B cell (primary cell): Measurements from ENCODE around the gene MRPL55. TPM values are rescaled to one million over a fixed set of nuclear protein-coding genes. Genes with fewer than 3 reads are reported as not detected.

Source experiments
- ATAC-seq: fragments of 200-7000 bp; cut with Tn5 transposase; one replicate; pipeline ENCODE4 v1.10.0; 2021; ENCODE audit warnings: low read depth, mild to moderate bottlenecking, moderate number of reproducible peaks, moderate library complexity
- CTCF ChIA-PET: fragments of 350-600 bp; sonication (Branson Sonifier 250); formaldehyde crosslinking; loops from one replicate; lab custom pipeline; 2021; ENCODE audit warnings: antibody characterized with exemption, inconsistent platforms; lab: Charles Lee
- POLR2A ChIA-PET: fragments of 350-600 bp; sonication (Branson Sonifier 250); formaldehyde crosslinking; loops from one replicate; lab custom pipeline; 2021; ENCODE audit warnings: antibody characterized with exemption; lab: Charles Lee
- DNase-seq: peaks from one replicate; pipeline ENCODE4 v3.0.0; 2013
- H2AFZ ChIP-seq: 2 replicates; pipeline ENCODE4 v1.6.1; 2012; ENCODE audit warnings: mild to moderate bottlenecking, low read depth, low read length; ENCODE audit not compliant: insufficient read depth, poor library complexity, severe bottlenecking
- H3K27ac ChIP-seq, 2 donors: 1 replicate in 1 of 2; 2 replicates in 1 of 2; pipeline ENCODE4 v1.5.1; 2012 to 2013; ENCODE audit warnings: low read length in 2 of 2, mild to moderate bottlenecking in 2 of 2, moderate library complexity in 1 of 2
- H3K27me3 ChIP-seq, 4 experiments: fragments of 200-600 bp in 1 of 4; sonication (generic) in 1 of 4; replicated peaks in 1 of 4; 1 replicate in 2 of 4; 2 replicates in 2 of 4; pipeline versions ENCODE4 v1.6.1 to v1.7.0; 2013 to 2016; ENCODE audit warnings: low read length in 3 of 4, mild to moderate bottlenecking in 2 of 4, mixed read lengths in 1 of 4, moderate library complexity in 1 of 4; ENCODE audit not compliant: insufficient read depth in 4 of 4, control insufficient read depth in 3 of 4; ENCODE audit errors: control extremely low read depth in 1 of 4
- H3K36me3 ChIP-seq, 2 experiments: replicated peaks in 1 of 2; 1 replicate in 1 of 2; 2 replicates in 1 of 2; pipeline versions ENCODE4 v1.6.1 to v1.7.1; 2013; ENCODE audit warnings: low read length in 1 of 2; ENCODE audit not compliant: insufficient read depth in 2 of 2, control insufficient read depth in 1 of 2; ENCODE audit errors: control extremely low read depth in 1 of 2, extremely low read depth in 1 of 2
- H3K4me1 ChIP-seq, 2 donors: fragments of 200-600 bp in 1 of 2; sonication (generic) in 1 of 2; 1 replicate in 1 of 2; 2 replicates in 1 of 2; pipeline versions ENCODE4 v1.5.1 to v1.6.1; 2013 to 2017; ENCODE audit warnings: low read length in 2 of 2; ENCODE audit not compliant: control insufficient read depth in 2 of 2, insufficient read depth in 2 of 2
- H3K4me2 ChIP-seq: replicated peaks from 2 replicates; pipeline ENCODE3; 2012; ENCODE audit warnings: mild to moderate bottlenecking, low read depth, low read length; ENCODE audit not compliant: poor library complexity, severe bottlenecking
- H3K4me3 ChIP-seq, 5 experiments: fragments of 200-600 bp in 1 of 5; sonication (generic) in 1 of 5; 1 replicate in 3 of 5; 2 replicates in 2 of 5; pipeline versions ENCODE4 v1.5.1 to v1.7.0; 2011 to 2016; ENCODE audit warnings: low read length in 4 of 5, mild to moderate bottlenecking in 4 of 5, low read depth in 2 of 5, control low read depth in 1 of 5, moderate library complexity in 1 of 5; ENCODE audit not compliant: insufficient read depth in 1 of 5; ENCODE audit errors: control extremely low read depth in 1 of 5, extremely low read depth in 1 of 5
- H3K79me2 ChIP-seq: fragments of 200-600 bp; sonication (generic); one replicate; pipeline ENCODE4 v1.6.0; 2016; ENCODE audit warnings: low read length; ENCODE audit not compliant: control insufficient read depth, insufficient read depth
- H3K9ac ChIP-seq: fragments of 200-600 bp; sonication (generic); 2 replicates; pipeline ENCODE4 v1.6.1; 2017; ENCODE audit warnings: mild to moderate bottlenecking, low read length, moderate library complexity
- H3K9me3 ChIP-seq, 3 donors: one replicate each; pipeline versions ENCODE4 v1.6.1 to v1.7.1; 2013; ENCODE audit warnings: low read length in 2 of 3; ENCODE audit not compliant: control insufficient read depth in 2 of 3, insufficient read depth in 1 of 3; ENCODE audit errors: control extremely low read depth in 1 of 3
- H4K20me1 ChIP-seq: 2 replicates; pipeline ENCODE4 v1.6.0; 2012; ENCODE audit warnings: mild to moderate bottlenecking, low read length; ENCODE audit not compliant: insufficient read depth, control insufficient read depth, poor library complexity, severe bottlenecking
- H3K27ac Mint-ChIP-seq: one replicate; pipeline ENCODE4 v1.8.0; 2021; ENCODE audit warnings: mixed read lengths
- H3K27me3 Mint-ChIP-seq: one replicate; pipeline ENCODE4 v1.8.0; 2021; ENCODE audit warnings: mixed read lengths
- H3K4me1 Mint-ChIP-seq: one replicate; pipeline ENCODE4 v1.8.0; 2021; ENCODE audit warnings: mixed read lengths
- H3K4me3 Mint-ChIP-seq: one replicate; pipeline ENCODE4 v1.8.0; 2021; ENCODE audit warnings: mixed read lengths
- H3K9me3 Mint-ChIP-seq: one replicate; pipeline ENCODE4 v1.8.0; 2022; ENCODE audit warnings: mixed read lengths; ENCODE audit not compliant: insufficient read depth
- EZH2 ChIP-seq: IDR thresholded peaks from 2 replicates; pipeline ENCODE4 v1.6.1; 2012; ENCODE audit warnings: borderline replicate concordance, low read depth, mild to moderate bottlenecking, moderate library complexity, low read length; ENCODE audit not compliant: insufficient read depth, poor library complexity, severe bottlenecking
- WGBS: methylation state at CpG from one replicate; pipeline ENCODE4 v1.1.5; 2013; ENCODE audit warnings: missing lambda C conversion rate; ENCODE audit not compliant: insufficient coverage; 5-methylcytosine and 5-hydroxymethylcytosine counted together
- intact Hi-C: fragments of 100-400 bp; cut with micrococcal nuclease; formaldehyde crosslinking; loops from one replicate; pipeline ENCODE4 v1.10.0; 2022
- polyA plus RNA-seq: library from polyadenylated mRNA; depleted of rRNA; stranded (reverse); fragments of >200 nt; gene quantifications from 2 replicates; pipeline ENCODE4 v1.2.3, GENCODE V29; 2012
- total RNA-seq, 2 donors: library from RNA; stranded (reverse); fragments of 120-200 nt in 1 of 2; gene quantifications; 1 replicate in 1 of 2; 2 replicates in 1 of 2; pipeline versions ENCODE4 v1.2.3 to v1.2.4, GENCODE V29; 2013 to 2022
- TF ChIP-seq, protein P1 (sequence below): fragments of 200-600 bp; IDR thresholded peaks from one replicate; pipeline ENCODE4 v1.8.0; 2022; ENCODE audit warnings: antibody characterized with exemption, mild to moderate bottlenecking

Gene MRPL55
- total and polyA plus RNA-seq, 2 donors (not counting 1 experiment from before 2014, with no cell fraction given), result 38.9 to 297 TPM

DNA sequence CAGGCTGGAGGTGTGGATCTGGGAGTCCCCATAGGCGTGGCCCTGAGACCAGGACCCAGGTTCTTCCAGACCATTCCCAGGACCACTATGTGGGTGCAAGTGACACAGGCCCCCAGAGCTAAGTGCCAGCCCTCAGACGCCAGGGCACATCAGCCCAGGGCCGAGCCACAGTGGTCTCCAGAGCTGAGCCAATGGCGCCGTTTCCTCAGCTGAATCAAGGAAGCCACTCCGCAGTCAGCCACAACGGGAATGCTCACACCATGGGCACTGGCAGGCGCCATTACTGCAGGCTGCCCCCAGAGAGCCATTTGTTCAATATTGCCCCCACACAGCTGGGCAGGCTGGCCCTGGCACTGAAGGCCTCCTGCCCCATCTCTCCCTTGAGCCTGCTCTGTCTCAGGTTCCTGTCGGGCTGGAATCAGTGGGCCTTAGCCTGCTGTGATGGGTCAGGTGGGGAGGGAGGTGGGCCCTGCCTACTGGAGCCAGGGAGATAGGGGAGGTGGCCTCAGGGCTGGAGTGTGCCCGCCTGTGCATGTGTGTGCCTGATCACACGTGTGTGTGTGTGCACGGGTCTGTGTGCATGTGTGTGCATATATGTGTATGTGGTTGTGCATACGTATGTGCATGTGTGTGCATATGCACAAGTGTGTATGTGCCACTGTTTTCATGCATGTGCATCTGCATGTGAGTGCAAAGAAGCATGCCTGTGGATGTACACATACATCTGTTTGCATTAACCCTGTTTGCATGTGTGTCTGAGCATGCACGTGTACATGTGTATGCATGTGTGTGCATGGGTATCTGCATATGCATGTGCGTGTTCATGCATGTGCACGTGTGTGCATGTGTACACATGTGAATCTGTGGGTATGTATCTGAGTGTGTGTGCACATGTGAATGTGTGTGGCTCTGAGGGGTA lies 46.8 kb upstream of the MRPL55 start:
- TF ChIP-seq EZH2, result no peak
- TF ChIP-seq, protein P1, sequence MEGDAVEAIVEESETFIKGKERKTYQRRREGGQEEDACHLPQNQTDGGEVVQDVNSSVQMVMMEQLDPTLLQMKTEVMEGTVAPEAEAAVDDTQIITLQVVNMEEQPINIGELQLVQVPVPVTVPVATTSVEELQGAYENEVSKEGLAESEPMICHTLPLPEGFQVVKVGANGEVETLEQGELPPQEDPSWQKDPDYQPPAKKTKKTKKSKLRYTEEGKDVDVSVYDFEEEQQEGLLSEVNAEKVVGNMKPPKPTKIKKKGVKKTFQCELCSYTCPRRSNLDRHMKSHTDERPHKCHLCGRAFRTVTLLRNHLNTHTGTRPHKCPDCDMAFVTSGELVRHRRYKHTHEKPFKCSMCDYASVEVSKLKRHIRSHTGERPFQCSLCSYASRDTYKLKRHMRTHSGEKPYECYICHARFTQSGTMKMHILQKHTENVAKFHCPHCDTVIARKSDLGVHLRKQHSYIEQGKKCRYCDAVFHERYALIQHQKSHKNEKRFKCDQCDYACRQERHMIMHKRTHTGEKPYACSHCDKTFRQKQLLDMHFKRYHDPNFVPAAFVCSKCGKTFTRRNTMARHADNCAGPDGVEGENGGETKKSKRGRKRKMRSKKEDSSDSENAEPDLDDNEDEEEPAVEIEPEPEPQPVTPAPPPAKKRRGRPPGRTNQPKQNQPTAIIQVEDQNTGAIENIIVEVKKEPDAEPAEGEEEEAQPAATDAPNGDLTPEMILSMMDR, result no peak
- H3K79me2 ChIP-seq, result no peaks in the 10 kb centered on the region
- H3K4me3 Mint-ChIP-seq, result no peak overlapping the region
- peaks cover 0 to 2% (median 0%) of the 10 kb centered on the region in 3 donors for H3K9me3 ChIP-seq
- no peak overlapping the region for H3K9ac ChIP-seq
- peaks cover 3% of the 10 kb centered on the region for H3K27me3 Mint-ChIP-seq
- no peak overlapping the region for H2AFZ ChIP-seq
- peaks cover 0 to 3% of the 10 kb centered on the region in 2 donors for H3K4me1 ChIP-seq
- H3K36me3 ChIP-seq, result no peaks in the 10 kb centered on the region
- DNase-seq (no peak), ATAC-seq (no peak)
- H3K4me3 ChIP-seq, result no peak overlapping the region
- H3K27ac Mint-ChIP-seq, result no peak overlapping the region
- H3K9me3 Mint-ChIP-seq, result no peaks in the 10 kb centered on the region
- ChIA-PET CTCF (no interaction called here), POLR2A (no interaction called here)
- peaks cover 0 to 19% (median 0%) of the 10 kb centered on the region in 4 experiments for H3K27me3 ChIP-seq
- WGBS, result 85% methylated on average over 16 of the region's 16 CpGs
- no peak overlapping the region for H3K4me2 ChIP-seq
- intact Hi-C loops, result no loop called here
- no peaks in the 10 kb centered on the region for H4K20me1 ChIP-seq
- H3K4me1 Mint-ChIP-seq, result no peaks in the 10 kb centered on the region
- H3K27ac ChIP-seq, result no peak overlapping the region
